AG10803 (cell line): Measurements from ENCODE around the gene BLNK.

ENCODE experiments used
- DNase-seq: peaks from one replicate; pipeline ENCODE4 v3.0.0; 2010; ENCODE audit warnings: low read depth
- H3K4me3 ChIP-seq: 2 replicates; pipeline ENCODE4 v1.5.1; 2011; ENCODE audit warnings: mild to moderate bottlenecking, low read length, control low read depth
- CTCF ChIP-seq: conservative IDR thresholded peaks from 2 replicates; pipeline ENCODE4 v1.5.1; 2011; ENCODE audit warnings: mild to moderate bottlenecking, low read length, control low read depth, inconsistent platforms

BLNK gene

GRCh38 chr10:96279191-96279641 lies 7.8 kb upstream of the BLNK start:
- no peak for DNase-seq
- H3K4me3 ChIP-seq = no peak overlapping the region
- no peak for TF ChIP-seq CTCF

GRCh38 chr10:96276831-96277230 lies 5.5 kb upstream of the BLNK start:
- DNase-seq = no peak
- TF ChIP-seq CTCF = no peak
- no peak overlapping the region for H3K4me3 ChIP-seq

- no peak for TF ChIP-seq CTCF
- DNase-seq = no peak
- no peak overlapping the region for H3K4me3 ChIP-seq
These were observed 5.1 kb upstream of the BLNK start for GRCh38 chr10:96276426-96276825.

- H3K4me3 ChIP-seq = no peak overlapping the region
- no peak for DNase-seq
- no peak for TF ChIP-seq CTCF
These were observed 4.5 kb upstream of the BLNK start for GRCh38 chr10:96275685-96276418.

- TF ChIP-seq CTCF = no peak
- H3K4me3 ChIP-seq = no peak overlapping the region
- DNase-seq = no peak
These were observed 1.2 kb upstream of the BLNK start for GRCh38 chr10:96272316-96273280.

GRCh38 chr10:96270571-96270970 lies 798 bp downstream of the BLNK start:
- no peak overlapping the region for H3K4me3 ChIP-seq
- DNase-seq = no peak
- TF ChIP-seq CTCF = no peak
